ENCODE data around the gene AOC3. TPM values are rescaled to one million over a fixed set of nuclear protein-coding genes. Genes with fewer than 3 reads are reported as not detected.
A peak's percentile ranks its signal among the peaks of the same experiment; 100 is the strongest.

Gene AOC3
- total and polyA plus RNA-seq, 2 of the 13 experiments (the other 11 are each of a cell fraction or from before 2014, with no cell fraction given) = 8.7 to 51.7 TPM

DNA sequence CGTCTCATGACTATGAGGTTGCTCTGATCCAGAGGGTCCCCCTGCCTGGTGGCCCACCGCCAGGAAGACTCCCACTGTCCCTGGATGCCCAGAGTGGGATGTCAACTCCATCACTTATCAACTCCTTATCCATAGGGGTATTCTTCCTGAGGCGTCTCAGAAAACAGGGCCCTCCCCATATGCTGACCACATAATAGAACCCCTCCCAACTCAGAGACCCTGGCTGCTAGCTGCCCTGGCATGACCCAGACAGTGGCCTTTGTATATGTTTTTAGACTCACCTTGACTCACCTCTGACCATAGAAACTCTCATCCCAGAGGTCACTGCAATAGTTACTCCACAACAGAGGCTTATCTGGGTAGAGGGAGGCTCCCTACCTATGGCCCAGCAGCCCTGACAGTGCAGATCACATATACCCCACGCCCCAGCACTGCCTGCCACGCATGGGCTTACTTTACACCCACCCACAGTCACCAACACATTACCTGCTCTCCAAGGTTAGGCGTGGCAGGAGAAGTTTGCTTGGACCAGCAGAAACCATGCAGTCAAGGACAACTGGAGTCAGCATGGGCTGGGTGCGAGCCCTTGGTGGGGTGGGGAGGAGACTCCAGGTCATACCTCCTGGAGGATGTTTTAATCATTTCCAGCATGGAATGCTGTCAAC is 47.3 kb downstream of the AOC3 start (continued):
- TF ChIP-seq MIXL1 (CRISPR knock-in tag; IDR thresholded peaks at IDR 0.05) = 0 out of 2 replicates have a peak, but pooled peaks have one; percentile 21
- no peak for TF ChIP-seq ZNF766 (CRISPR knock-in tag; IDR thresholded peaks at IDR 0.05; ENCODE audit: borderline replicate concordance)
- TF ChIP-seq, protein P1, sequence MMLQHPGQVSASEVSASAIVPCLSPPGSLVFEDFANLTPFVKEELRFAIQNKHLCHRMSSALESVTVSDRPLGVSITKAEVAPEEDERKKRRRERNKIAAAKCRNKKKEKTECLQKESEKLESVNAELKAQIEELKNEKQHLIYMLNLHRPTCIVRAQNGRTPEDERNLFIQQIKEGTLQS (CRISPR knock-in tag; IDR thresholded peaks at IDR 0.05) = no peak
- no peak for TF ChIP-seq ZNF746 (CRISPR knock-in tag; IDR thresholded peaks at IDR 0.05)
- TF ChIP-seq, protein P2, sequence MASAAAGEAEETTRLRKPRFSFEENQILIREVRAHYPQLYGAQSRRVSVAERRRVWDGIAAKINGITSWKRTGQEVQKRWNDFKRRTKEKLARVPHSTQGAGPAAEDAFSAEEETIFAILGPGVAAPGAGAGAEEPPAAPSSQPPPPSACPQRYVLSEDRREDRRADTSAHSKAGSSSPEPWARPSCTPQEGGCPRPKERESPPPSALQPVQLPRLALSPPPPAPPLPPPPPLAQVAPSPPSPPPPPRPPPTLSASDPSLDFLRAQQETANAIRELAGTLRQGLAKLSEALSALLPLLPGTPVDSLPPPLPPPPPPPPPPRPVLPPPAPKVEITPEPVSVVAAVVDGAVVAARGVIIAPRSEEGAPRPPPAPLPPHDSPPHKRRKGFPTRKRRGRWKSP (CRISPR knock-in tag; IDR thresholded peaks at IDR 0.05) = no peak
- TF ChIP-seq WIZ (CRISPR knock-in tag; IDR thresholded peaks at IDR 0.05) = no peak
- TF ChIP-seq, protein P3, sequence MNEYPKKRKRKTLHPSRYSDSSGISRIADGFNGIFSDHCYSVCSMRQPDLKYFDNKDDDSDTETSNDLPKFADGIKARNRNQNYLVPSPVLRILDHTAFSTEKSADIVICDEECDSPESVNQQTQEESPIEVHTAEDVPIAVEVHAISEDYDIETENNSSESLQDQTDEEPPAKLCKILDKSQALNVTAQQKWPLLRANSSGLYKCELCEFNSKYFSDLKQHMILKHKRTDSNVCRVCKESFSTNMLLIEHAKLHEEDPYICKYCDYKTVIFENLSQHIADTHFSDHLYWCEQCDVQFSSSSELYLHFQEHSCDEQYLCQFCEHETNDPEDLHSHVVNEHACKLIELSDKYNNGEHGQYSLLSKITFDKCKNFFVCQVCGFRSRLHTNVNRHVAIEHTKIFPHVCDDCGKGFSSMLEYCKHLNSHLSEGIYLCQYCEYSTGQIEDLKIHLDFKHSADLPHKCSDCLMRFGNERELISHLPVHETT (CRISPR knock-in tag; conservative IDR thresholded peaks at IDR 0.05) = no peak
- TF ChIP-seq AGO1 (IDR thresholded peaks at IDR 0.05; ENCODE audit: low read depth, low read length, poor library complexity, severe bottlenecking) = no peak
- TF ChIP-seq, protein P4, sequence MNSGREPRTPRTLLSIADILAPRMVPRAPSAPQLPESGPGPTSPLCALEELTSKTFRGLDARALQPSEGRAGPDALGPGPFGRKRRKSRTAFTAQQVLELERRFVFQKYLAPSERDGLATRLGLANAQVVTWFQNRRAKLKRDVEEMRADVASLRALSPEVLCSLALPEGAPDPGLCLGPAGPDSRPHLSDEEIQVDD (CRISPR knock-in tag; IDR thresholded peaks at IDR 0.05; ENCODE audit: borderline replicate concordance) = no peak
- TF ChIP-seq, protein P5, sequence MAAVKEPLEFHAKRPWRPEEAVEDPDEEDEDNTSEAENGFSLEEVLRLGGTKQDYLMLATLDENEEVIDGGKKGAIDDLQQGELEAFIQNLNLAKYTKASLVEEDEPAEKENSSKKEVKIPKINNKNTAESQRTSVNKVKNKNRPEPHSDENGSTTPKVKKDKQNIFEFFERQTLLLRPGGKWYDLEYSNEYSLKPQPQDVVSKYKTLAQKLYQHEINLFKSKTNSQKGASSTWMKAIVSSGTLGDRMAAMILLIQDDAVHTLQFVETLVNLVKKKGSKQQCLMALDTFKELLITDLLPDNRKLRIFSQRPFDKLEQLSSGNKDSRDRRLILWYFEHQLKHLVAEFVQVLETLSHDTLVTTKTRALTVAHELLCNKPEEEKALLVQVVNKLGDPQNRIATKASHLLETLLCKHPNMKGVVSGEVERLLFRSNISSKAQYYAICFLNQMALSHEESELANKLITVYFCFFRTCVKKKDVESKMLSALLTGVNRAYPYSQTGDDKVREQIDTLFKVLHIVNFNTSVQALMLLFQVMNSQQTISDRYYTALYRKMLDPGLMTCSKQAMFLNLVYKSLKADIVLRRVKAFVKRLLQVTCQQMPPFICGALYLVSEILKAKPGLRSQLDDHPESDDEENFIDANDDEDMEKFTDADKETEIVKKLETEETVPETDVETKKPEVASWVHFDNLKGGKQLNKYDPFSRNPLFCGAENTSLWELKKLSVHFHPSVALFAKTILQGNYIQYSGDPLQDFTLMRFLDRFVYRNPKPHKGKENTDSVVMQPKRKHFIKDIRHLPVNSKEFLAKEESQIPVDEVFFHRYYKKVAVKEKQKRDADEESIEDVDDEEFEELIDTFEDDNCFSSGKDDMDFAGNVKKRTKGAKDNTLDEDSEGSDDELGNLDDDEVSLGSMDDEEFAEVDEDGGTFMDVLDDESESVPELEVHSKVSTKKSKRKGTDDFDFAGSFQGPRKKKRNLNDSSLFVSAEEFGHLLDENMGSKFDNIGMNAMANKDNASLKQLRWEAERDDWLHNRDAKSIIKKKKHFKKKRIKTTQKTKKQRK (IDR thresholded peaks at IDR 0.05; ENCODE audit: low read length) = no peak
- TF ChIP-seq, protein P6, sequence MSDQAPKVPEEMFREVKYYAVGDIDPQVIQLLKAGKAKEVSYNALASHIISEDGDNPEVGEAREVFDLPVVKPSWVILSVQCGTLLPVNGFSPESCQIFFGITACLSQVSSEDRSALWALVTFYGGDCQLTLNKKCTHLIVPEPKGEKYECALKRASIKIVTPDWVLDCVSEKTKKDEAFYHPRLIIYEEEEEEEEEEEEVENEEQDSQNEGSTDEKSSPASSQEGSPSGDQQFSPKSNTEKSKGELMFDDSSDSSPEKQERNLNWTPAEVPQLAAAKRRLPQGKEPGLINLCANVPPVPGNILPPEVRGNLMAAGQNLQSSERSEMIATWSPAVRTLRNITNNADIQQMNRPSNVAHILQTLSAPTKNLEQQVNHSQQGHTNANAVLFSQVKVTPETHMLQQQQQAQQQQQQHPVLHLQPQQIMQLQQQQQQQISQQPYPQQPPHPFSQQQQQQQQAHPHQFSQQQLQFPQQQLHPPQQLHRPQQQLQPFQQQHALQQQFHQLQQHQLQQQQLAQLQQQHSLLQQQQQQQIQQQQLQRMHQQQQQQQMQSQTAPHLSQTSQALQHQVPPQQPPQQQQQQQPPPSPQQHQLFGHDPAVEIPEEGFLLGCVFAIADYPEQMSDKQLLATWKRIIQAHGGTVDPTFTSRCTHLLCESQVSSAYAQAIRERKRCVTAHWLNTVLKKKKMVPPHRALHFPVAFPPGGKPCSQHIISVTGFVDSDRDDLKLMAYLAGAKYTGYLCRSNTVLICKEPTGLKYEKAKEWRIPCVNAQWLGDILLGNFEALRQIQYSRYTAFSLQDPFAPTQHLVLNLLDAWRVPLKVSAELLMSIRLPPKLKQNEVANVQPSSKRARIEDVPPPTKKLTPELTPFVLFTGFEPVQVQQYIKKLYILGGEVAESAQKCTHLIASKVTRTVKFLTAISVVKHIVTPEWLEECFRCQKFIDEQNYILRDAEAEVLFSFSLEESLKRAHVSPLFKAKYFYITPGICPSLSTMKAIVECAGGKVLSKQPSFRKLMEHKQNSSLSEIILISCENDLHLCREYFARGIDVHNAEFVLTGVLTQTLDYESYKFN (CRISPR knock-in tag; conservative IDR thresholded peaks at IDR 0.05) = peak; percentile 77
- TF ChIP-seq IRF2 (CRISPR knock-in tag; IDR thresholded peaks at IDR 0.05) = no peak
- no peak for TF ChIP-seq JUNB (CRISPR knock-in tag; IDR thresholded peaks at IDR 0.05; ENCODE audit: borderline replicate concordance)
- no peak for TF ChIP-seq MAFG (CRISPR knock-in tag; IDR thresholded peaks at IDR 0.05)
- no peak for TF ChIP-seq ZNF333 (CRISPR knock-in tag; IDR thresholded peaks at IDR 0.05; ENCODE audit: borderline replicate concordance)
- TF ChIP-seq ZBTB42 (CRISPR knock-in tag; IDR thresholded peaks at IDR 0.05) = no peak
- no peak for TF ChIP-seq ZNF567 (CRISPR knock-in tag; IDR thresholded peaks at IDR 0.05; ENCODE audit: borderline replicate concordance)
- TF ChIP-seq ZNF850 (CRISPR knock-in tag; conservative IDR thresholded peaks at IDR 0.05) = 0 out of 2 replicates have a peak, but pooled peaks have one; percentile 17
- TF ChIP-seq BRCA1 (CRISPR knock-in tag; IDR thresholded peaks at IDR 0.05) = no peak
- no peak for TF ChIP-seq MTF2 (CRISPR knock-in tag; IDR thresholded peaks at IDR 0.05; ENCODE audit: borderline replicate concordance)

All from HepG2 (cell line).